IMR-90 (cell line): ENCODE results near the gene BMP8A. TPM values are rescaled to one million over a fixed set of nuclear protein-coding genes. Genes with fewer than 3 reads are reported as not detected.

Experiments used
- ATAC-seq: fragments of 200-7000 bp; cut with Tn5 transposase; 2 replicates; pipeline ENCODE4 v1.9.1; 2020; ENCODE audit warnings: low read depth, mild to moderate bottlenecking, moderate library complexity
- BruUV-seq: library from RNA; stranded (reverse); fragments of 400-500 nt; replicated peaks from 2 replicates; lab custom pipeline; 2021; lab: Mats Ljungman, UMichigan
- CTCF ChIA-PET: fragments of 300-600 bp; formaldehyde crosslinking; extraction: SDS; loops from one replicate; lab custom pipeline; 2021; ENCODE audit warnings: antibody characterized with exemption; lab: Yijun Ruan, JAX
- POLR2A ChIA-PET: fragments of 300-600 bp; sonication (Branson Sonifier 250); formaldehyde crosslinking; loops from one replicate; lab custom pipeline; 2022; ENCODE audit warnings: antibody characterized with exemption; ENCODE audit not compliant: unreplicated experiment; lab: Charles Lee
- DNase-seq: peaks from one replicate; pipeline ENCODE4 v3.0.0; 2013
- H2AFZ ChIP-seq: replicated peaks from 2 replicates; pipeline ENCODE3; 2013; ENCODE audit warnings: low read length, mild to moderate bottlenecking; ENCODE audit not compliant: poor library complexity
- H2AK5ac ChIP-seq: 2 replicates; pipeline ENCODE4 v1.6.1; 2013; ENCODE audit warnings: low read depth, low read length, inconsistent platforms
- H2AK9ac ChIP-seq: replicated peaks from 2 replicates; pipeline ENCODE3; 2013; ENCODE audit warnings: mild to moderate bottlenecking, low read depth, low read length, moderate library complexity; ENCODE audit not compliant: poor library complexity
- H2BK120ac ChIP-seq: 2 replicates; pipeline ENCODE4 v1.6.1; 2013; ENCODE audit warnings: low read depth, low read length, inconsistent platforms
- H2BK15ac ChIP-seq: 3 replicates; pipeline ENCODE4 v1.6.1; 2013; ENCODE audit warnings: low read depth, low read length, inconsistent platforms
- H2BK20ac ChIP-seq: 2 replicates; pipeline ENCODE4 v1.6.1; 2013; ENCODE audit warnings: low read depth, mild to moderate bottlenecking, inconsistent platforms, low read length, moderate library complexity
- H2BK5ac ChIP-seq: 2 replicates; pipeline ENCODE4 v1.6.1; 2013; ENCODE audit warnings: mild to moderate bottlenecking, low read depth, low read length, inconsistent platforms; ENCODE audit not compliant: poor library complexity, severe bottlenecking
- H3K14ac ChIP-seq: replicated peaks from 2 replicates; pipeline ENCODE4 v1.6.1; 2013; ENCODE audit warnings: low read depth, low read length, inconsistent platforms
- H3K18ac ChIP-seq: 2 replicates; pipeline ENCODE4 v1.6.1; 2013; ENCODE audit warnings: low read depth, low read length, control low read depth
- H3K23ac ChIP-seq: 2 replicates; pipeline ENCODE4 v1.6.1; 2013; ENCODE audit warnings: low read depth, low read length, inconsistent platforms
- H3K27ac ChIP-seq: 2 replicates; pipeline ENCODE4 v1.5.1; 2013; ENCODE audit warnings: mild to moderate bottlenecking, control low read depth, low read length; ENCODE audit not compliant: insufficient read depth
- H3K27me3 ChIP-seq: 2 replicates; pipeline ENCODE4 v1.6.1; 2013; ENCODE audit warnings: low read length; ENCODE audit not compliant: control insufficient read depth, insufficient read depth
- H3K36me3 ChIP-seq: 2 replicates; pipeline ENCODE4 v1.6.1; 2013; ENCODE audit warnings: low read length, mixed read lengths; ENCODE audit not compliant: control insufficient read depth, insufficient read depth
- H3K4ac ChIP-seq: 2 replicates; pipeline ENCODE4 v1.6.1; 2013; ENCODE audit warnings: low read depth, low read length, inconsistent platforms
- H3K4me1 ChIP-seq: 2 replicates; pipeline ENCODE4 v1.6.1; 2013; ENCODE audit warnings: low read length, mixed read lengths; ENCODE audit not compliant: control insufficient read depth, insufficient read depth
- H3K4me2 ChIP-seq: 2 replicates; pipeline ENCODE4 v1.6.1; 2013; ENCODE audit warnings: low read depth, mild to moderate bottlenecking, control low read depth, low read length, moderate library complexity
- H3K4me3 ChIP-seq: 2 replicates; pipeline ENCODE4 v1.5.1; 2013; ENCODE audit warnings: low read depth, mild to moderate bottlenecking, control low read depth, low read length, moderate library complexity; ENCODE audit not compliant: insufficient read depth
- H3K56ac ChIP-seq: 2 replicates; pipeline ENCODE4 v1.6.1; 2013; ENCODE audit warnings: low read length, inconsistent platforms; ENCODE audit not compliant: insufficient read depth; ENCODE audit errors: extremely low read depth
- H3K79me1 ChIP-seq, 2 experiments: 2 replicates each; pipeline ENCODE4 v1.6.1; 2013; ENCODE audit warnings: low read length in 2 of 2, inconsistent platforms in 1 of 2, low read depth in 1 of 2
- H3K9ac ChIP-seq: 2 replicates; pipeline ENCODE4 v1.6.1; 2013; ENCODE audit warnings: low read depth, low read length, control low read depth
- H3K9me1 ChIP-seq: 2 replicates; pipeline ENCODE4 v1.6.1; 2013; ENCODE audit warnings: low read length, inconsistent platforms; ENCODE audit not compliant: insufficient read depth
- H3K9me3 ChIP-seq: 2 replicates; pipeline ENCODE4 v1.6.1; 2013; ENCODE audit warnings: low read length; ENCODE audit not compliant: control insufficient read depth, insufficient read depth
- H4K20me1 ChIP-seq: 2 replicates; pipeline ENCODE4 v1.6.1; 2013; ENCODE audit warnings: low read length, inconsistent platforms; ENCODE audit not compliant: insufficient read depth
- H4K5ac ChIP-seq: 2 replicates; pipeline ENCODE4 v1.6.1; 2013; ENCODE audit warnings: mild to moderate bottlenecking, low read depth, low read length, control low read depth
- H4K8ac ChIP-seq, 2 experiments: 2 replicates each; pipeline ENCODE4 v1.6.1; 2013; ENCODE audit warnings: low read depth in 2 of 2, low read length in 2 of 2, control low read depth in 1 of 2, inconsistent platforms in 1 of 2
- H4K91ac ChIP-seq: 2 replicates; pipeline ENCODE4 v1.6.1; 2013; ENCODE audit warnings: low read depth, low read length, inconsistent platforms; ENCODE audit not compliant: insufficient read depth
- MAFK ChIP-seq: IDR thresholded peaks from 2 replicates; pipeline ENCODE4 v1.6.1; 2012; ENCODE audit warnings: low read depth, low read length, improper control_type of control experiment
- WGBS, 2 experiments: methylation state at CpG; one replicate each; pipeline versions ENCODE4 v1.1.5 to v1.1.7; 2013; ENCODE audit warnings: missing lambda C conversion rate in 2 of 2; ENCODE audit not compliant: insufficient read length in 1 of 2; ENCODE audit errors: extremely low coverage in 2 of 2; 5-methylcytosine and 5-hydroxymethylcytosine counted together
- dilution Hi-C: fragments of 300-500 bp; cut with HindIII; formaldehyde crosslinking; loops from one replicate; pipeline ENCODE4 v1.14.3; 2018; ENCODE audit warnings: low sequenced_read_pairs; ENCODE audit not compliant: unreplicated experiment
- in situ Hi-C: fragments of 300-500 bp; cut with MboI; formaldehyde crosslinking; loops from 3 replicates; pipeline ENCODE4 v1.14.3; 2019; ENCODE audit warnings: low sequenced_read_pairs, inconsistent platforms, mixed read lengths
- intact Hi-C: fragments of 100-400 bp; cut with micrococcal nuclease; formaldehyde crosslinking; loops from 2 replicates; pipeline ENCODE4 v1.10.0; 2022
- polyA plus RNA-seq, 3 experiments: library from polyadenylated mRNA; depleted of rRNA; stranded (reverse); fragments of >200 nt; gene quantifications; 2 replicates each; pipeline ENCODE4 v1.2.3, GENCODE V29; 2012; ENCODE audit warnings: low replicate concordance in 1 of 3
- total RNA-seq: library from RNA; depleted of rRNA; stranded (reverse); fragments of >200 nt; gene quantifications from 2 replicates; pipeline ENCODE4 v1.2.3, GENCODE V29; 2012

BMP8A gene
- total and polyA plus RNA-seq, 2 of the 4 experiments (the other 2 are of a cell fraction) = not detected

GRCh38 chr1:39478126-39478915 is 13.1 kb upstream of the BMP8A start:
- Histone ChIP-seq H3K9me1 (peaks cover 18% of the 10 kb centered on the region; the same call in 1 of the 2 replicates), H3K27ac (peak overlapping the region; percentile 2; the same call in 1 of the 2 replicates), H2AK9ac (no peak overlapping the region), H4K20me1 (peaks cover 6% of the 10 kb centered on the region; the same call in 1 of the 2 replicates), H3K56ac (no peak overlapping the region), H2BK5ac (peak overlapping the region; percentile 3), H3K18ac (no peak overlapping the region), H3K4me2 (no peak overlapping the region), H3K23ac (no peak overlapping the region), H4K8ac (0 out of 4 replicates have a peak overlapping the region, but pooled peaks of 1 of the 2 experiments have one; percentile 47), H3K9me3 (no peaks in the 10 kb centered on the region), H3K27me3 (no peaks in the 10 kb centered on the region), H2AK5ac (no peak overlapping the region), H3K14ac (no peak overlapping the region), H2BK15ac (no peak overlapping the region), H3K4me3 (no peak overlapping the region), H3K4ac (no peak overlapping the region), H3K4me1 (no peaks in the 10 kb centered on the region; the same call in 1 of the 2 replicates), H2BK120ac (no peak overlapping the region), H4K5ac (no peak overlapping the region), H2BK20ac (no peak overlapping the region), H2AFZ (no peak overlapping the region), H3K79me1 (peaks cover 21 to 43% of the 10 kb centered on the region in 2 experiments), H4K91ac (no peak overlapping the region), H3K9ac (no peak overlapping the region), H3K36me3 (peaks cover 48% of the 10 kb centered on the region)
- no peak for DNase-seq
- BruUV-seq = no TSS peak
- 94% methylated on average over 3 of the region's 5 CpGs; no CpG with 5 or more reads in 1 of the 2 experiments for WGBS, 2 experiments
- intact Hi-C loops (loop anchor here (5.0 kb wide), 1 partner anchor 59 kb away; no protein-coding TSS in a partner anchor), in situ Hi-C loops (no loop called here), dilution Hi-C loops (no loop called here)
- no peak for TF ChIP-seq MAFK
- ChIA-PET CTCF (no interaction called here), POLR2A (no interaction called here)
- ATAC-seq = 0 out of 2 replicates have a peak, but pooled peaks have one; percentile 6
